Osteocyte (in vitro differentiated cells): Measurements from ENCODE around the gene MPHOSPH6. TPM values are rescaled to one million over a fixed set of nuclear protein-coding genes. Genes with fewer than 3 reads are reported as not detected.
"Not testable (repeated sequence)": the region's sequence is repeated elsewhere in the genome, so short reads cannot be mapped to it uniquely, and the experiment has no call there.

Experiments
- DNase-seq: peaks from one replicate; pipeline ENCODE4 v3.0.0; 2021; ENCODE audit warnings: mixed read lengths; ENCODE audit not compliant: unreplicated experiment; ENCODE audit errors: extremely low spot score
- H3K27ac Mint-ChIP-seq: one replicate; pipeline ENCODE4 v1.8.0; 2021; ENCODE audit warnings: mild to moderate bottlenecking, mixed read lengths; ENCODE audit not compliant: unreplicated experiment
- H3K27me3 Mint-ChIP-seq: one replicate; pipeline ENCODE4 v1.8.0; 2021; ENCODE audit warnings: mixed read lengths; ENCODE audit not compliant: unreplicated experiment
- H3K36me3 Mint-ChIP-seq: one replicate; pipeline ENCODE4 v1.8.0; 2021; ENCODE audit warnings: mixed read lengths; ENCODE audit not compliant: unreplicated experiment
- H3K4me1 Mint-ChIP-seq: one replicate; pipeline ENCODE4 v1.8.0; 2021; ENCODE audit warnings: mixed read lengths; ENCODE audit not compliant: unreplicated experiment
- H3K4me3 Mint-ChIP-seq: one replicate; pipeline ENCODE4 v1.8.0; 2021; ENCODE audit warnings: mild to moderate bottlenecking, moderate library complexity, mixed read lengths; ENCODE audit not compliant: unreplicated experiment
- H3K9me3 Mint-ChIP-seq: one replicate; pipeline ENCODE4 v1.8.0; 2021; ENCODE audit warnings: mixed read lengths; ENCODE audit not compliant: unreplicated experiment
- long read RNA-seq: library from polyadenylated mRNA; unstranded; transcript quantifications from one replicate; pipeline ENCODE4 v2.0.0, GENCODE V29; 2021
- total RNA-seq: library from RNA; stranded (reverse); gene quantifications from 2 replicates; pipeline ENCODE4 v1.2.1, GENCODE V29; 2021
- TF ChIP-seq, protein P1 (sequence below): fragments of 200-600 bp; sonication (generic); IDR thresholded peaks from 2 replicates; pipeline ENCODE4 v1.5.0; 2021; ENCODE audit warnings: antibody characterized with exemption, mild to moderate bottlenecking, moderate library complexity

The MPHOSPH6 gene, protein sequence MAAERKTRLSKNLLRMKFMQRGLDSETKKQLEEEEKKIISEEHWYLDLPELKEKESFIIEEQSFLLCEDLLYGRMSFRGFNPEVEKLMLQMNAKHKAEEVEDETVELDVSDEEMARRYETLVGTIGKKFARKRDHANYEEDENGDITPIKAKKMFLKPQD
- total RNA-seq = 13.6 and 14.9 TPM in 2 replicates
- long read RNA-seq, transcript MPHOSPH6-201 (5 exons, 1,103 nt) = major isoform, 16 of 24 reads
- long read RNA-seq, partial matches to known transcripts = 1 of 24 reads
- long read RNA-seq, other reads (novel, unspliced or antisense) = 7 of 24 reads

DNA sequence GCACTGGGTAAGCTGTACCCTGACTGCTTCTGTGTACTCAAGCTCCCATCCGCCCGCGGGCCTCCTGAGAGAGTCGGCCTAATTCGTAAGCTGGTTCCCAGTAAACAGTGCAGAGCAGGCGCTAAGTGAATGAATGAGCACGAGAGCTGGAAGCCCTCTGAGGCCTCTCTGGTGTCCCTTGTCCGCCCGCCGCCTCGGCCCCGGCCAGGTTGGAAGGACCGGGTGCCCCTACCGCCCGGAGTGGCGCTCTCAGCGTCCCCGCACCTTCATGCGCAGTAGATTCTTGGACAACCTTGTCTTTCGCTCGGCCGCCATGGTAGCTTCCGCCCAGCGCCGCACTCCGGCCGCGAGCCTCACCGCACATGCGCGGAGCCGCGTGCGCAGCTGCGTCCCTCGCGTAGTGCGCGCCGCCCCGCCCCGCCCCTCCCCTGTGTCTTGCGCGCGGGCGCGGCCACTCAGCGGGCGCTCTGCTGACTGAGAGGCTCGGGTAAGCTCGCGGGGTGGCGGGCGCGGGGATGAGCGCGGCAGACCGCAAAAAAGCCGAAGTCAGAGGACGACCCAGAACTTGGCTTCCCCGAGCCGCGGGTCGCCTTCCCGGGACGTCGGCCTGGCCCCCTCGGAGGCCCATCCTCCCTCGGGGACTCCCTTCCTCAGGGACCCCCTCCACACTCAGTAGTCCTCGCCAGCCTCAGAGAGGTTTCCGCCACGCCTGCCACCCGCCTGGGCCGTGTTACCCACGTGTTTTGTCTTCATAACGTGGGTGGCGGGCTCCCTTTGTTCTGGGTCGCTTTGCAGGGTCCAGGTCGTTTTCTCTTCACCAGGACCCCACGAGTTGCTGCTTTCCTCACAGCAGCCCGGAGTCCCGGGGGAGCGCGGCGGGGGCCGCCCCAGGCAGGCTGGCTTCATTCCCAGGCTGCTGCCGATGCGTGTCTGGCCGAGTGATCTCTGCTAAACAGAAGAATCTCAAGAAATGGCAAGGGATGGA is at the start of gene MPHOSPH6:
MPHOSPH6 (minus strand) TSS at position 364 of the 985 bp plus-strand sequence; CDS start at position 315, 49 bp downstream.
- H3K4me1 Mint-ChIP-seq = peaks cover 11% of the 10 kb centered on the region
- H3K9me3 Mint-ChIP-seq = no peaks in the 10 kb centered on the region
- peaks cover 9% of the 10 kb centered on the region for H3K36me3 Mint-ChIP-seq
- DNase-seq = peak; percentile 97
- TF ChIP-seq, protein P1, sequence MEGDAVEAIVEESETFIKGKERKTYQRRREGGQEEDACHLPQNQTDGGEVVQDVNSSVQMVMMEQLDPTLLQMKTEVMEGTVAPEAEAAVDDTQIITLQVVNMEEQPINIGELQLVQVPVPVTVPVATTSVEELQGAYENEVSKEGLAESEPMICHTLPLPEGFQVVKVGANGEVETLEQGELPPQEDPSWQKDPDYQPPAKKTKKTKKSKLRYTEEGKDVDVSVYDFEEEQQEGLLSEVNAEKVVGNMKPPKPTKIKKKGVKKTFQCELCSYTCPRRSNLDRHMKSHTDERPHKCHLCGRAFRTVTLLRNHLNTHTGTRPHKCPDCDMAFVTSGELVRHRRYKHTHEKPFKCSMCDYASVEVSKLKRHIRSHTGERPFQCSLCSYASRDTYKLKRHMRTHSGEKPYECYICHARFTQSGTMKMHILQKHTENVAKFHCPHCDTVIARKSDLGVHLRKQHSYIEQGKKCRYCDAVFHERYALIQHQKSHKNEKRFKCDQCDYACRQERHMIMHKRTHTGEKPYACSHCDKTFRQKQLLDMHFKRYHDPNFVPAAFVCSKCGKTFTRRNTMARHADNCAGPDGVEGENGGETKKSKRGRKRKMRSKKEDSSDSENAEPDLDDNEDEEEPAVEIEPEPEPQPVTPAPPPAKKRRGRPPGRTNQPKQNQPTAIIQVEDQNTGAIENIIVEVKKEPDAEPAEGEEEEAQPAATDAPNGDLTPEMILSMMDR = no peak
- peak within 1 kb of the TSS; percentile 91 for H3K4me3 Mint-ChIP-seq
- H3K27ac Mint-ChIP-seq = peak within 1 kb of the TSS; percentile 87
- peaks cover 35% of the 10 kb centered on the region for H3K27me3 Mint-ChIP-seq

DNA sequence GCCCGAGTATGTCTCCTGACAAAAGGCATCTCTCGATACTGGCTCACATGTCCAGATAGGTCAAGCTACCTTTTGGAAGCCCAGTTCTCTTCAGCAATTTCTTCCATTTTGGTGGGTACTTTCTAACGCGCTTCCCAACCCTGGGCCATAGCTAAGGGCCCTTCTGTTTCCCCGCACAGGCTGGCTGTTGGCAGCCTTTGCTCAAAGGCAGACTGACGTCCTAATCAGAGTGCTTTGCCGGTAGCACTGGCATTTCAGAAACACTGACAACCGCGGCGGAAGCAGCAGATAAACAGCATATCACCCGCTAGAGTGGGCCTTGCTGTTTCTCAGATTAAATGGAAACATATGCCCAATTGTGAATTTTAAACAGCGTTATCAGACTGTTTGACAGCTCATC is 49.3 kb upstream of the MPHOSPH6 start:
- Mint-ChIP-seq H3K27ac (no peak overlapping the region), H3K36me3 (no peaks in the 10 kb centered on the region), H3K27me3 (peaks cover 20% of the 10 kb centered on the region), H3K4me3 (no peak overlapping the region), H3K9me3 (no peaks in the 10 kb centered on the region), H3K4me1 (no peaks in the 10 kb centered on the region)
- TF ChIP-seq, protein P1 = no peak
- no peak for DNase-seq

DNA sequence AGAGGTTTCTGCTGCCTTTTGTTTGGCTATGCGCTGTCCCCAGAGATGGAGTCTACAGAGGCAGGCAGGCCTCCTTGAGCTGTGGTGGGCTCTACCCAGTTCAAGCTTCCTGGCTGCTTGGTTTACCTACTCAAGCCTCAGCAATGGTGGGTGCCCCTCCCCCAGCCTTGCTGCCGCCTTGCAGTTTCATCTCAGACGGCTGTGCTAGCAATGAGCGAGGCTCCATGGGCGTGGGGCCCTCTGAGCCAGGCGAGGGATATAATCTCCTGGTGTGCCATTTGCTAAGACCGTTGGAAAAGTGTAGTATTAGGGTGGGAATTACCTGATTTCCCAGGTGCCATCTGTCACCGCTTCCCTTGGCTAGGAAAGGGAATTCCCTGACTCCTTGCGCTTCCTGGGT is 39.3 kb upstream of the MPHOSPH6 start:
- DNase-seq, H3K27ac Mint-ChIP-seq, H3K27me3 Mint-ChIP-seq, H3K4me3 Mint-ChIP-seq, H3K36me3 Mint-ChIP-seq, H3K9me3 Mint-ChIP-seq, H3K4me1 Mint-ChIP-seq: not testable (repeated sequence)

DNA sequence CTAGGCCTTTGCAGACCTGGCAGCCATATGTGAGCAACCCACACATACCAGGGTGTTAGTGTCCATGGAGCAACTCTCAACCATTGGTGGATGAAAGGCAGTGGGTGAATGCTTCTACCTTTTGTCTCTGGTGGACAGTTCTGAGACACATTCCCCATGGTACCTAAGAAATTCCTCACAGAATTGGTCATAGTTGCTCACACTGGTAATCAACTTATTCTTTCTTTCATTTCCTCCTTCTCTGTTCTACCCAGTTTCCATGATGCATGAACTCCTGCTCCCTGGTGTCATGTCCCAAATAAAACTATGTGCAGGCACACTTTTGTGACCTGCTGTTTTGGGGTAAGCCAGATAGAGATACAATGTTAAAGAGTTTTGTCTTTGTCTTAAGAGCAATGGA is 33.2 kb upstream of the MPHOSPH6 start:
- TF ChIP-seq, protein P1 = no peak
- DNase-seq = no peak
- H3K36me3 Mint-ChIP-seq = no peaks in the 10 kb centered on the region
- no peak overlapping the region for H3K4me3 Mint-ChIP-seq
- no peaks in the 10 kb centered on the region for H3K4me1 Mint-ChIP-seq
- no peak overlapping the region for H3K27ac Mint-ChIP-seq
- no peaks in the 10 kb centered on the region for H3K9me3 Mint-ChIP-seq
- H3K27me3 Mint-ChIP-seq = peaks cover 11% of the 10 kb centered on the region

DNA sequence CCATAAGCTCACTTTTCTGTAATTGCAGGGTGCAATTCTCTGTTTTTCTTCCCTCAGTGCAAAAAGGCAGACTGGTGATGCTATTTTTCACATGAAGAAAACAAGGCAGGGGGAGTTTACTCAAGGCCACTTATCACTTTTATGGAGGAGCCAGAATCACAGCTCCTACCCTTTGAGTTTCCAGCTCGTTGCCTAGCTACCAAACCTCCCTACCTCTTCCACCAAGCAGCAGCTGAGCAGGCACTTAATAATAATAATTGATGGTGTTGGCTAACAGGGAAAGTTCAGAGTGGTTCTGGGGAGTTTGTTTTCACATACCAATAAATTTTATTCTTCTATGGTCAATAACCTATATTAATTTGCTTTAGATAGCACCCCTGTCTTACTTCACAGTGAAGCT is 31.9 kb upstream of the MPHOSPH6 start:
- Mint-ChIP-seq H3K4me1 (no peaks in the 10 kb centered on the region), H3K4me3 (no peak overlapping the region), H3K27ac (no peak overlapping the region), H3K36me3 (no peaks in the 10 kb centered on the region), H3K27me3 (peaks cover 13% of the 10 kb centered on the region), H3K9me3 (no peaks in the 10 kb centered on the region)
- TF ChIP-seq, protein P1 = no peak
- no peak for DNase-seq
